Esophagus squamous epithelium (tissue), 5 donors: ENCODE results near the gene IRF2BPL. TPM values are rescaled to one million over a fixed set of nuclear protein-coding genes. Genes with fewer than 3 reads are reported as not detected.

Experiments
- DNase-seq: peaks from one replicate; lab custom pipeline; 2025; lab: John Stamatoyannopoulos, UW
- H3K27ac ChIP-seq, 4 donors: fragments of 200-600 bp; sonication (generic); one replicate each; pipeline ENCODE4 v1.5.1; 2016 to 2019; ENCODE audit warnings: mild to moderate bottlenecking in 1 of 4
- H3K27me3 ChIP-seq, 4 donors: fragments of 200-600 bp; sonication (generic); 1 replicate in 3 of 4; 2 replicates in 1 of 4; pipeline versions ENCODE4 v1.5.1 to v1.6.0; 2017 to 2021; ENCODE audit warnings: antibody characterized with exemption in 1 of 4
- H3K36me3 ChIP-seq, 3 donors: fragments of 200-600 bp; sonication (generic); one replicate each; pipeline ENCODE4 v1.5.1; 2016 to 2019
- H3K4me1 ChIP-seq, 3 donors: fragments of 200-600 bp; sonication (generic); one replicate each; pipeline ENCODE4 v1.5.1; 2017 to 2019
- H3K4me3 ChIP-seq, 4 donors: fragments of 200-600 bp; sonication (generic); 1 replicate in 3 of 4; 2 replicates in 1 of 4; pipeline ENCODE4 v1.5.1; 2016 to 2019; ENCODE audit warnings: mild to moderate bottlenecking in 2 of 4, moderate library complexity in 1 of 4
- H3K9me3 ChIP-seq, 3 donors: fragments of 200-600 bp; sonication (generic); one replicate each; pipeline ENCODE4 v1.5.1; 2016 to 2019
- POLR2A ChIP-seq, 4 donors: fragments of 450-650 bp; IDR thresholded peaks; one replicate each; pipeline ENCODE4 v1.6.1; 2017; ENCODE audit warnings: antibody characterized with exemption in 4 of 4, mild to moderate bottlenecking in 4 of 4, moderate library complexity in 3 of 4
- WGBS, 2 donors: methylation state at CpG; one replicate each; pipeline ENCODE4 v1.1.5; 2018; 5-methylcytosine and 5-hydroxymethylcytosine counted together
- intact Hi-C: fragments of 100-400 bp; cut with DNase I; formaldehyde crosslinking; loops from one replicate; pipeline ENCODE4 v1.15.0; 2022
- total RNA-seq, 4 donors: library from RNA; depleted of rRNA; stranded (reverse); fragments of >200 nt; gene quantifications; one replicate each; pipeline ENCODE4 v1.1.0, GENCODE V29; 2016
- TF ChIP-seq, protein P1 (sequence below), 6 experiments: fragments of 450-650 bp in 4 of 6; fragments of 200-600 bp in 2 of 6; sonication (generic) in 2 of 6; IDR thresholded peaks; one replicate each; pipeline ENCODE4 v1.5.1; 2016 to 2019; ENCODE audit warnings: antibody characterized with exemption in 6 of 6, mild to moderate bottlenecking in 4 of 6, moderate library complexity in 4 of 6
- donor health status: DM: yes; HTN: yes; CAD: no.

The IRF2BPL gene
- total RNA-seq, 4 donors from 2014 or later: 15.8 to 28.8 (median 24.0) TPM

DNA sequence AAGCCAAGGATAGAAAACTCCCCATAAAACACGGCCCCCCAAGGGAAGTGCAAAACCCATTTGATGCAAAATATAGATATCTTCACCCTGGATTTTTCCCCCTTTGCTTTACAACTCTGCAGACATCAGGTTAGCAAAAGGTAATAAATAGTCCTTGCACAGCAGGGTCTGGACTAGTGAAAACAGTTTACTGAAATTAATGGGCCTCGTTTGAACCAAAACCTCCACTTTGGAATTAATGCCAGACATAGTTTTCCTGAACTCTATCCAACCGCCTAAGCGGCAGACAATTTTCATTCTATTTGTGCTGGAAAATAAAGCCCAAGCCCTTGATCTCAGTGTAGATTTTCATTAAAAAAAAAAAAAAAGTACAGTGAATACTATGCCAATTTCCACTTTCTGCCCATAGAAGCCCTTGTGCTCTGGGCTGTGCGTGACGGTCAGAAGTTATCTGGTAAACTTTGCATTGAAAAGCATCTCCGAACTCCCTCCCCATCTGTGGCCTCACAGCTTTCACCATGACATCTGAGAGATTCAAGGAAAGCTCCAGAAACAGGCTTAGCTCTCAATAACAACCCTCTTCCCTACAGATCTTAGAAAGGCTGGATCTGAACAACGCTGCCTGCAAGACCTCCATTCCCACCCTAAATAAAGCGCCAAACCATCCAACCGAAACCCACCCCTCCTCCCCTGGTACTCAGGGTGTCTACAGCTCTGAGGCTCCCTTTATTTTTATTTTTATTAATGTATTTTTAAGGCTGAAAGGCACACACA, 11.0 kb upstream of the IRF2BPL start:
- WGBS, 2 donors: 15 to 17% methylated on average over 10 of the region's 10 CpGs
- H3K27me3 ChIP-seq: no peaks in the 10 kb centered on the region
- H3K36me3 ChIP-seq: no peaks in the 10 kb centered on the region
- peaks cover 75 to 100% (median 88%) of the 10 kb centered on the region in 3 donors for H3K4me1 ChIP-seq
- no peak for DNase-seq
- peak overlapping the region; percentile 12 to 59 (median 34) for H3K4me3 ChIP-seq
- peak overlapping the region; percentile 86 to 100 (median 98) for H3K27ac ChIP-seq
- intact Hi-C loops: no loop called here
- H3K9me3 ChIP-seq: no peaks in the 10 kb centered on the region
- TF ChIP-seq, protein P1, sequence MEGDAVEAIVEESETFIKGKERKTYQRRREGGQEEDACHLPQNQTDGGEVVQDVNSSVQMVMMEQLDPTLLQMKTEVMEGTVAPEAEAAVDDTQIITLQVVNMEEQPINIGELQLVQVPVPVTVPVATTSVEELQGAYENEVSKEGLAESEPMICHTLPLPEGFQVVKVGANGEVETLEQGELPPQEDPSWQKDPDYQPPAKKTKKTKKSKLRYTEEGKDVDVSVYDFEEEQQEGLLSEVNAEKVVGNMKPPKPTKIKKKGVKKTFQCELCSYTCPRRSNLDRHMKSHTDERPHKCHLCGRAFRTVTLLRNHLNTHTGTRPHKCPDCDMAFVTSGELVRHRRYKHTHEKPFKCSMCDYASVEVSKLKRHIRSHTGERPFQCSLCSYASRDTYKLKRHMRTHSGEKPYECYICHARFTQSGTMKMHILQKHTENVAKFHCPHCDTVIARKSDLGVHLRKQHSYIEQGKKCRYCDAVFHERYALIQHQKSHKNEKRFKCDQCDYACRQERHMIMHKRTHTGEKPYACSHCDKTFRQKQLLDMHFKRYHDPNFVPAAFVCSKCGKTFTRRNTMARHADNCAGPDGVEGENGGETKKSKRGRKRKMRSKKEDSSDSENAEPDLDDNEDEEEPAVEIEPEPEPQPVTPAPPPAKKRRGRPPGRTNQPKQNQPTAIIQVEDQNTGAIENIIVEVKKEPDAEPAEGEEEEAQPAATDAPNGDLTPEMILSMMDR (IDR thresholded peaks at IDR 0.05): no peak
- TF ChIP-seq POLR2A (IDR thresholded peaks at IDR 0.05): no peak

DNA sequence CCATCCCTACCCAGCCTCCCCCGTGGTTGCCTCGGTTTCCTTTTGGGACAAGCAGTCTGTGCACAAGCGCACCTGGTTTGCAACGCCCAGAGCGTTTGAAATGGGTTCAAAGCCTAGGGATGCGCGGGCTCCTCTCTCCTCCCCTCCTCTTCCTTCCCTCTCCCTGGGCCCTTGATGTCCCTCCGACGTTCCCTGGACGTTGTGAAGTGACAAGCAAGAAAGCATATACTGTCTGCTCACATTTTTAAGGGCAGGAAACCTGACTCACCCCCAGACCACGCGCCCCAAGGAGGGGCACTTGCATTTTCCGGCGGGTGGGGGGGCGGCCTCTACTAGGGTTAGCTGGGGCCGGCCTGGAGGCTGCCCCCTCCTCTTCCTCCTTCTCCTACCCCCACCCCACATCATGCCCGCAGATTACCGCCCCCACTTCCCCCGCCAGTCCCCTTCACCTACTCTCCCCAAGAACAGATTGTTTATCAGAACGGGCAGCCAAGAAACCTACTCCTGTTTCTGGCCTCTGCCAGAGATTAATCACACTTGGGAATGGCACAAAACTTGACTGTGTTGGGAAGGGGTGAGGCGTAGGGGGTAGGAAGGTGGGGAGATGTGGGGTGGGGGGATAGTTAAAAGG, 9.5 kb upstream of the IRF2BPL start:
- H3K4me1 ChIP-seq: peaks cover 72 to 100% (median 84%) of the 10 kb centered on the region in 3 donors
- DNase-seq: no peak
- peak overlapping the region in 1 of 4 donors; percentile 27 for H3K4me3 ChIP-seq
- 33 to 36% methylated on average over 12 to 15 of the region's 21 CpGs for WGBS, 2 donors
- intact Hi-C loops: no loop called here
- H3K27me3 ChIP-seq: no peaks in the 10 kb centered on the region
- no peaks in the 10 kb centered on the region for H3K9me3 ChIP-seq
- H3K36me3 ChIP-seq: no peaks in the 10 kb centered on the region
- H3K27ac ChIP-seq: peak overlapping the region; percentile 57 to 100 (median 98)
- TF ChIP-seq, protein P1 (IDR thresholded peaks at IDR 0.05): no peak
- TF ChIP-seq POLR2A (IDR thresholded peaks at IDR 0.05): no peak

DNA sequence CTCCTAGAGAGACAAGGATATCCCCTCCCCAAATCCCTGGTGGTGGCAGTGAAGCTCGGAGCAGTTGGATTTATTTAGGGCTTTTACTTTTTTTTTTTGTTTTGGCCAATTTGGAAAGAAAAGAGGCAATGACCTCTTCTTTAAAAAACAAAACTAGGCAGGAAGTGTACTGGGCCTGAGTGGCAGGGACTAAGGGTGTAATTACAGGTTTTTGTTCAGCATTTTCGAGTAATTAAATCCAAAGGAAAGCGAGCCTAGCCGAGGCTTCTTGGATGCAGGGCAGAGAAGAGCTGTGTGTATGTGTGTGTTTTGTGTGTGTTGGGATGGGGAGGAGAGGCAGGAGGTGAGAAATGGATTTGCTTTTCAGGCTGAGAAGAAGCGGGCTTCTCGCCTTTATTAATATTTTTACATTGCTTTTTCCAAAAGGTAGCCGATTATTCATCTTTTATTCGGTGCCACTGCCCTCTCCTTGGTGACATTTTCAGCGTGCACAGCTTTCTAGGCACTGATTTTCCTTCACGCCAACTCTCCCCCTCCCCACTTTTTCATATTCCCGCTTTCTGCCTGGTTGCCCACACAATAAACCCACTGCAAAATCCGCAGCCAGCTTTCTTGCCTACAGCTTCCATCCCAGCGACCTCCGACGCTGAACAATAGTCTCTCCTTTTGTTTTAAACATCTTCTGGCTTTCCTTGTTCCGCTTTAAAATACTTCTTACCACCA, 8.9 kb upstream of the IRF2BPL start:
- TF ChIP-seq, protein P1 (IDR thresholded peaks at IDR 0.05): no peak
- no peak for TF ChIP-seq POLR2A (IDR thresholded peaks at IDR 0.05)

DNA sequence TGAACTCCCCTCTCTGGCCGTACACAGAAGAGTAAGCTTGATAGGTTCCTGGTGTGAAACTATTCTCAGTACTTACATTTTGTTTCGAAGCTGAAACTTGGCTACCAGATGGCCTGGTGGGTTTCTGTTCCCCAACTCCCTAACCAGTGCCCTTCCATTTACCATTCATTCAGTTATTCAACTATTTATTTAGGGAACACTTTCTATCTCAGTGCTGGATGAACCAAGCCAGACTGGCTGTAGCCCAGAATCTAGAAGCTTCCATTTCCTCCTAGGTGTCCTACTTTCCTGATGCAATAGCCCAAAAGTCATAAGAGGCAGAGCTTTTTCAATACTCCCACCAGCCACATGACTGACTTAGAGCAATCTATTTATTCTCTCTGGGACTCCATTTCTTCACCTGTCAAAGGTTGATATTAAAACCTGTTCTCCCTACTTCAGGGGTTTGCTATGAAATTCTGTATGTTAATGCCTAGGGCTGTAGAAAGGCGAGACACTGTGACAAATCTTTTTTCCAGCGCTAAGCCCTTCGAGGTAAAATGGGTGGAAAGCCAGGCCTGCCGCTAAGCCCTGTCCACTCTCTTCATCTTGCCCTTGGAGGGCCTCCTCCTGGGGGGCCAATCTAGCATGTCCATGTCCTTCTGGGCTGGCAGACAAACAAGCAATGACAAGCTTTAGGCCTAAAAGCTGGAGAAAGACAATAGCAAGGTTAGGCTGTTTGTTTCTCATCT, 8.1 kb upstream of the IRF2BPL start:
- TF ChIP-seq, protein P1 (IDR thresholded peaks at IDR 0.05): no peak
- TF ChIP-seq POLR2A (IDR thresholded peaks at IDR 0.05): no peak
- intact Hi-C loops: no loop called here
- DNase-seq: no peak
- Histone ChIP-seq H3K4me3 (no peak overlapping the region), H3K9me3 (no peaks in the 10 kb centered on the region), H3K36me3 (no peaks in the 10 kb centered on the region), H3K4me1 (peaks cover 72 to 100% (median 84%) of the 10 kb centered on the region in 3 donors), H3K27ac (peak overlapping the region; percentile 57 to 100 (median 98)), H3K27me3 (no peaks in the 10 kb centered on the region)
- WGBS, 2 donors: 64 to 70% methylated on average over 5 to 6 of the region's 6 CpGs

More for the DNA sequence above, 8.9 kb upstream of the IRF2BPL start:
- no peaks in the 10 kb centered on the region for H3K36me3 ChIP-seq
- H3K9me3 ChIP-seq: no peaks in the 10 kb centered on the region
- no peaks in the 10 kb centered on the region for H3K27me3 ChIP-seq
- intact Hi-C loops: no loop called here
- no peak for DNase-seq
- no peak overlapping the region for H3K4me3 ChIP-seq
- peaks cover 72 to 100% (median 84%) of the 10 kb centered on the region in 3 donors for H3K4me1 ChIP-seq
- H3K27ac ChIP-seq: peak overlapping the region; percentile 57 to 100 (median 98)
- WGBS, 2 donors: 63 to 73% methylated on average over 16 of the region's 16 CpGs
